Heart left ventricle (tissue), 13 donors: ENCODE measurements around the gene POLR2M.

Experiments
- POLR2A ChIP-seq, 2 donors: fragments of 450-650 bp; IDR thresholded peaks; one replicate each; pipeline ENCODE4 v1.6.1; 2017; ENCODE audit warnings: antibody characterized with exemption in 2 of 2, mild to moderate bottlenecking in 2 of 2, moderate library complexity in 2 of 2
- TF ChIP-seq, protein P1 (sequence below), 12 donors: fragments of 200-600 bp; sonication (generic) in 4 of 12; IDR thresholded peaks; one replicate each; pipeline versions ENCODE4 v1.5.0 to v1.8.0; 2018 to 2022; ENCODE audit warnings: antibody characterized with exemption in 12 of 12, mild to moderate bottlenecking in 5 of 12
- donor health status: ischemic (EF 13 %, LVEDD 7.1; RV severe dilation, severe dysfunction).
- donor health status: DM: no; HTN: yes; CAD: no.
- donor health status: DM: no; HTN: no; CAD: no.
- donor health status: ischemic (EF 25% LVEDD 6.9; RV normal size, moderate dysfunction).
- donor health status: ischemic (EF 25% LVEDD 5.7; RV mildly dilated, moderate dysfunction).
- donor health status: ischemic (EF 35%, LVEDD 5.7; RV mildly dilated, moderate dysfunction).
- donor health status: nonischemic (EF 11% LVEDD 7.7; RV severe dilation, severe dysfunction).
- donor health status: DM: yes; HTN: yes; CAD: no.
- donor health status: PGD.
- donor health status: ischemic (EF 29% LVEDD 5.4; RV normal size, mild dysfunction).
- donor health status: nonischemic (EF 23%, LVEDD 6.1; RV moderate dilation, normal function).

DNA sequence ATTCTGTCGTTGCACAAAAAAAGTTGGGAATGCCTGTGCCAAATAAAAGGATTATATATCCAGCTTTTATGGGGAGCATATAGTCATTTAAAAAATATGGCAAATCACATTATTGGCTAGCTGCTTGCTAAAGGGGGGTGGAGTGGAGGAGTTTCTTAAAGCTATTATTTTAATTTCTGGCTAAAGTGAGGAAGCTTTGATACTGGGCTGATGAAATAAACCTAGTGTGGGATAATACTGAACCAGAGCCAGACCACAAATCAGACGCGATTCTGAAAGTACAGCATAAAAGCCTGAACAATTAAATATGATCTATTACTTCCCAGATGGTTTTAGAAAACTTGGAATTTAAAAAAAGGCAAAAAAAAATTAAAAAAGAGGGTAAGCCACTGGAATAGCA, 14.4 kb downstream of the POLR2M start:
- TF ChIP-seq POLR2A (IDR thresholded peaks at IDR 0.05) = no peak
- TF ChIP-seq, protein P1, sequence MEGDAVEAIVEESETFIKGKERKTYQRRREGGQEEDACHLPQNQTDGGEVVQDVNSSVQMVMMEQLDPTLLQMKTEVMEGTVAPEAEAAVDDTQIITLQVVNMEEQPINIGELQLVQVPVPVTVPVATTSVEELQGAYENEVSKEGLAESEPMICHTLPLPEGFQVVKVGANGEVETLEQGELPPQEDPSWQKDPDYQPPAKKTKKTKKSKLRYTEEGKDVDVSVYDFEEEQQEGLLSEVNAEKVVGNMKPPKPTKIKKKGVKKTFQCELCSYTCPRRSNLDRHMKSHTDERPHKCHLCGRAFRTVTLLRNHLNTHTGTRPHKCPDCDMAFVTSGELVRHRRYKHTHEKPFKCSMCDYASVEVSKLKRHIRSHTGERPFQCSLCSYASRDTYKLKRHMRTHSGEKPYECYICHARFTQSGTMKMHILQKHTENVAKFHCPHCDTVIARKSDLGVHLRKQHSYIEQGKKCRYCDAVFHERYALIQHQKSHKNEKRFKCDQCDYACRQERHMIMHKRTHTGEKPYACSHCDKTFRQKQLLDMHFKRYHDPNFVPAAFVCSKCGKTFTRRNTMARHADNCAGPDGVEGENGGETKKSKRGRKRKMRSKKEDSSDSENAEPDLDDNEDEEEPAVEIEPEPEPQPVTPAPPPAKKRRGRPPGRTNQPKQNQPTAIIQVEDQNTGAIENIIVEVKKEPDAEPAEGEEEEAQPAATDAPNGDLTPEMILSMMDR (IDR thresholded peaks at IDR 0.05) = no peak
